GM19035 (cell line): ENCODE results near the gene NECAB2.

Source experiments
- ATAC-seq: cut with Tn5 transposase; IDR thresholded peaks from one replicate; pipeline ENCODE4 v1.9.1; 2021; ENCODE audit not compliant: unreplicated experiment

Gene NECAB2

GRCh38 chr16:83983491-83983890, 15.4 kb downstream of the NECAB2 start:
- ATAC-seq: no peak

GRCh38 chr16:83989300-83989699, 21.3 kb downstream of the NECAB2 start:
- no peak for ATAC-seq

GRCh38 chr16:83990492-83990891, 22.4 kb downstream of the NECAB2 start:
- ATAC-seq: no peak

- ATAC-seq: no peak
Observed at GRCh38 chr16:83992624-83993023, 24.6 kb downstream of the NECAB2 start.

GRCh38 chr16:83994087-83994486, 26.0 kb downstream of the NECAB2 start:
- ATAC-seq: no peak

- ATAC-seq: no peak
Observed at GRCh38 chr16:83994703-83995102, 26.7 kb downstream of the NECAB2 start.

- no peak for ATAC-seq
Observed at GRCh38 chr16:83995754-83996153, 27.7 kb downstream of the NECAB2 start.

GRCh38 chr16:83996481-83997252, 28.6 kb downstream of the NECAB2 start:
- ATAC-seq: no peak

GRCh38 chr16:83998091-83998490, 30.0 kb downstream of the NECAB2 start:
- no peak for ATAC-seq

GRCh38 chr16:84000989-84001642, 33.1 kb downstream of the NECAB2 start:
- no peak for ATAC-seq

GRCh38 chr16:84001726-84002125, 33.7 kb downstream of the NECAB2 start:
- ATAC-seq: no peak

GRCh38 chr16:84003038-84003437, 35.0 kb downstream of the NECAB2 start:
- no peak for ATAC-seq

- no peak for ATAC-seq
Observed at GRCh38 chr16:84004442-84004841, 36.4 kb downstream of the NECAB2 start.

- ATAC-seq: no peak
Observed at GRCh38 chr16:84005391-84005790, 37.3 kb downstream of the NECAB2 start.

GRCh38 chr16:84007520-84007919, 39.5 kb downstream of the NECAB2 start:
- no peak for ATAC-seq

GRCh38 chr16:84007965-84008364, 39.9 kb downstream of the NECAB2 start:
- no peak for ATAC-seq

GRCh38 chr16:84009282-84009681, 41.2 kb downstream of the NECAB2 start:
- no peak for ATAC-seq

GRCh38 chr16:84013787-84014569, 45.9 kb downstream of the NECAB2 start:
- ATAC-seq: peak; percentile 85

- no peak for ATAC-seq
Observed at GRCh38 chr16:84014570-84015327, 46.7 kb downstream of the NECAB2 start.

- ATAC-seq: no peak
Observed at GRCh38 chr16:84015399-84015798, 47.4 kb downstream of the NECAB2 start.

- ATAC-seq: no peak
Observed at GRCh38 chr16:84016477-84016876, 48.4 kb downstream of the NECAB2 start.
